ENCODE data around the gene IFI27.

DNA sequence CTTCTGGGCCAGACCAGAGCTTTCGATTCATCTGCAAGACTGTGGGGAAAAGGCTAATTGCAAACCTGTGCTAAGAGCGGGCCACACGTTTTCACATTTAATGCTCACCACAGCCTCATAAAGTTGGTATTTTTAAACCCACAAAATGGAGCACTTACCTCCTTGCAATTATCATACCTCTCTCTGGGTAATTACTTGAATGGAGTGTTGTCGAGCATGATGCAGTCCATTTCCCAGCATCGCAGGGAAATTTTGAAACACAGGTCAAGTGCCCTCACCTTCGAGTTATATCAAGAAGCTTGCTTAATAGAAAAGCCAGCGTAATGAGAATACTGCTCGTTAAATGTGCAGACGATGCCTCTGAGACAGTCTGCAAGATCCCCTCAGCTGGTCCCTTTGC, 27.7 kb downstream of the IFI27 start:
- TF ChIP-seq YY1 (IDR thresholded peaks at IDR 0.05; ENCODE audit: insufficient read depth, insufficient read length), result no peak
- no peak for TF ChIP-seq ZNF274 (IDR thresholded peaks at IDR 0.05; ENCODE audit: low read depth, low read length)
